ENCODE data around the gene CDK17. TPM values are rescaled to one million over a fixed set of nuclear protein-coding genes. Genes with fewer than 3 reads are reported as not detected.
"Not testable (repeated sequence)": the region's sequence is repeated elsewhere in the genome, so short reads cannot be mapped to it uniquely, and the experiment has no call there.

CDK17 gene
- total RNA-seq, 1 donor from 2014 or later: 57.4 TPM

- not testable (repeated sequence) for DNase-seq (ENCODE audit: low read depth)
Measured at GRCh38 chr12:96393229-96393628, 7.0 kb downstream of the CDK17 start.

- DNase-seq (ENCODE audit: low read depth): no peak
Measured at GRCh38 chr12:96392397-96392796, 7.8 kb downstream of the CDK17 start.

DNA sequence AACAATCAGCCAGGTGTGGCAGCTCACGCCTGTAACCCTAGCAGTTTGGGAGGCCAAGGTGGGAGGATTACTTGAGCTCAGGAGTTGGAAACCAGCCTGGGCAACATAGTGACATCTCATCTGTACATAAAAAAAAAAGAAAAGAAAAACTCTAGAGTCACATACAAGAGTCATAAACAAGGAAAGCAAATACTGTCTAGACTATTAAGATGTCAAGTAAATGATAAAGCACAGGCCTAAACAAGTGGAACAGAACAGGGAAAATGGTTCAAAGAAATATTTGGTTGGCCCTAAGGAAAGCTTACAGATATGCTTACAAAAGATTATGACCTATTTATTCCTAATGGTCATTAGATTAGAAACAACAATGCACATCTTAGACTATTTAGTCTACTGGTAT is 12.3 kb downstream of the CDK17 start:
- no peak for DNase-seq (ENCODE audit: low read depth)

DNA sequence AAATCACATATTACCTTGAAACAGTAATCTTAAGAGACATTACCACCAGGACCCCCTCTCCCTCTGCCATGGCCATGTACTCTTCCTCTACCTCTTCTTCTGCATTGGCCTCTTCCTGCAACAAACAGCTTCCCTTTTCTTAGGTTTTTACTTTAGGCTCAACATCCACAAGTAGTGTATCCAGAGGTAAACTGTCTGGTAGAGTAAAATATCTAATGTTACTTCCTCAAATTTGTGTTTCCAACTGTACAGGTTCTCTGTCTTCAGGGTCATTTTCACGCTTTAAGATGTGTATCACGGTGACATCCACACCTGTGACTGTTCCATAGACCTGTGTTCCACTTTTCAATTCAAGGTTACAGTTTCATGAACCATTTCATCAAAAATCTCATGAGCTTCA is 13.4 kb downstream of the CDK17 start:
- no peak for DNase-seq (ENCODE audit: low read depth)

- no peak for DNase-seq (ENCODE audit: low read depth)
Measured at GRCh38 chr12:96383991-96384390, 16.2 kb downstream of the CDK17 start.

DNA sequence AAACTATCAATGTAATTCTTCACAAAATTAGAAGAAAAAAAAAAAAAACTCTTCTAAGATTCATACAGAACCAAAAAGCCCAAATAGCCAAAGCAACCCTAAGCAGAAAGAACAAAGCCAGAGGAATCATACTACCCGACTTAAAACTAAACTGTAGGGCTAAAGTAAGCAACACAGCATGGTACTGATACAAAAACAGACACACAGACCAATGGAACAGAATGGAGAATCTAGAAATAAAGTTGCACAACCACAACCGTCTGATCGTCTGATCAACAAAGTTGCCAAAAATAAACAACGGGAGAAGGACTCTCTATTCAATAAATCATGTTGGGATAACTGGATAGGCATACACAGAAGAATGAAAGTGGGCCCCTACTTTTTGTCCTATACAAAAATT is 16.9 kb downstream of the CDK17 start:
- no peak for DNase-seq (ENCODE audit: low read depth)

DNA sequence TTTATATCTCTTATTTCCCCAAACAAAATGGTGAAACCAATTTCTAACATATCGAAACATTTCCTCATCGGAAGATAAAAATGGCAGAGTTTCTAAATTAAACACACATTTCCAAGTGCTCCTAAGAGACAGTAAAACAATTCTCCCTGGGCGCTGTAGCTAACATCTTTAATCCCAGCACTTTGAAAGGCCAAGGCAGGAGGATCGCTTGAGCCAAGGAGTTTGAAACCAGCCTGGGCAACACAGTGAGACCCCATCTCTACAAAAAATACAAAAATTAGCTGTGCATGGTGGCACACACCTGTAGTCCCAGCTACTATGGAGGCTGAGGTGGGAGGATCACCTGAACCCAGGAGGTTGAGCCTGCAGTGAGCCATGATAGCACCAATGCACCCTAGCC is 20.5 kb downstream of the CDK17 start:
- not testable (repeated sequence) for DNase-seq (ENCODE audit: low read depth)

DNA sequence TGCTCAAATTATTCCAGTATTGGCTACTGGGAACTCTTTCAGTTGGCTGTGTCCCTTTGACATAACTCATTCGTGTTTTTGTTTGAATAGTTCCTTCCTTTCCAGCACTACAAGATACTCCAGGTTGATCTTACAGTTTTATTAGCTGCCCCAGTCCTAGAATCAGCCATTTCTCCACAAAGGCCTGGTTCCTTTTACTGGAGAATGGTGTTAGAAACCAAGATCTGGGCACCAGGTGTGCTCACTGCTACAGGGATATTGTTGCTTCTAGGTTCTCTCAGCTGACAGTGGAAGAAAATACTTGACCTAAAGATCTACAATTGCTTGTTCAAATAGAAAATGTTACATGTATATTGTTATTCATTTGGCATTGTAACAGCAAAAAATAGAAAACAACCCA is 21.9 kb downstream of the CDK17 start:
- DNase-seq (ENCODE audit: low read depth): no peak

DNA sequence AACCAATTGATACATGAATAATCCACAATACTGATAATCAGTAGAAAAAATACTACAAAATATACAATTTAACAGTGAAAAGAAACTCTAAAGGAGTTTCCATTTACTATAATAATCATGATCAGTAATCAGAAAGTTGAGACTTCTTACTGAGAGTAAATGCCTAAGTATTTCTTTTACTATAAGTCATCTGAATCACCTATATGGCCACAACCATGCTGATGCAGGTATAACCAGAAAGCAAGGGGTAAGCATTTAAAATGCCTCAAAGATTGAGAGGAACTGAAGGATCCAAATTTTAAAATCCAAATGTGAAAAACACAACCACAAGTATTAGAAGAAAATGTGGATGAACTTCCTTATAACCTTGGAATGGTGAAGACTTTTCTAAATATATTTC is 23.4 kb downstream of the CDK17 start:
- DNase-seq (ENCODE audit: low read depth): no peak

DNA sequence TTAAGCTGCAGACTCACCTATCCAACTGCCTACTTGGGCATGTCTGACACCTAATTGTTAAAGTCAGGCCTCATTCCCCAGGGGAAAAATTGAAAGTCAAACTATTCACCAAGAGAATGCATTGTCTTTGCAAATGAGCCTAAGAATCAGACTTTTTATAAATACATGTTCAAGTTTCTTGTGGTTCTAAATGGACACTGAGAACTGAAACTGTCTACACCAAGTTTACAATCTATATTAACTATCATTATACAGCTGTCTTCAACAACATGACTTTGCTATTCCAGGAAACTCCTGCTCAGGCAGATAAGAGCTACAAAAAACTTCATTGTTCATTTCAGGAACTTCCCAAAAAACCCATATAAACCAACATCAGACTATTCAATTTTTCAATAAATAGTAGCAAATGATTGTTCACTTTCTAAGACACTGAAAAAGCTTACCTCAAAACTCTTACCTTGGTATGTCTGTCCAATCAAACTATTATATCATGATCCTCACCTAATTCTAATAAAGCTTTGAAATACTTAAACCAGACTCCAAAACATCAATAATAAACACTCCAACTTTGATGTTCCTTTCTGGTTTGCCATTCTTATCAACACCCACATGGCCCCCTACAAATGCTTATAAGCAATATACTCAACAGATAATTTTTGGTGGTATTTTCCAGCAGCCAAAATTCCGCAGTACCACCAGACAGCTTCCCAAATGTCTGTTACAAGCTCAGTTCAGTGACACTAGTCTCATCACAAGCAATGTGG is 24.2 kb downstream of the CDK17 start:
- no peak for DNase-seq (ENCODE audit: low read depth)

DNA sequence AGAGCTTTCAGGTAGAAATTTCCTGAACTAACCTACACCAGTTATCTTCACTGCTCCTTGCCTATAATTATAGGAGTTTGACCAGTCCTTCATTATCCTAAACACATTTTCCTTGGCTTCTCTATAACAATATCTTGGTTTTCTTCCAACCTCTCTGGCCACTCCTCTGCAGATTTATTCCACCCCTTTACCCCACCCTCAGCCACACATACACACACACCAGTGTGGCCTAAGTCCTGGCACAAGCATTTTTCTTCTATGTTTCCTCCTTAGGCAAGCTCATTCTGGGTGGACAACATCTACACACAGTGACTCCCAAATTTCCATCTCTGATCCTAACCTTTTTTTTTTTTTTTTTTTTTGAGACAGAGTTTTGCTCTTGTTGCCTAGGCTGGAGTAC is 25.1 kb downstream of the CDK17 start:
- DNase-seq (ENCODE audit: low read depth): no peak

GRCh38 chr12:96371790-96372699 is 28.2 kb downstream of the CDK17 start:
- no peak for DNase-seq (ENCODE audit: low read depth)

GRCh38 chr12:96371138-96371789 is 29.0 kb downstream of the CDK17 start:
- no peak for DNase-seq (ENCODE audit: low read depth)

- DNase-seq (ENCODE audit: low read depth): no peak
Measured at GRCh38 chr12:96368687-96369086, 31.6 kb downstream of the CDK17 start.

DNA sequence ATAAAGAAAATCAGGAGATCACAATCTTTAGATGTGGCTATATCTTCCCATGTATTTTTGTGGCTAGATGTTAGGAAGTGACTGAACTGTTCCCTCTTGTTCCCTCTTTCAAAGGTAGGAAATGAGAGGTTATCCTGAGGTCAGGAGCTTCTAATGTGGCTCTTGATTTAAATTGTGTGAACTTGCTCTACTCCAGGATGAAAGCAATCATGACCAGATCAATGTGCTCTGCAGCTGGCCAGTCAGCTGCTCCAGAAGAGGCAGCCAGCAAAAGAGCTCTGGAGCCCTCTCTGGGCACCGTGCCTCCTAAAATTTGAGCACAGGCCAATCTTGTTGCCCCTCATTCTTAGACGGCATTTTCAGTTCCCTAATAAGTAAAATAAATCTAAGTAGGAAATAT is 32.0 kb downstream of the CDK17 start:
- DNase-seq (ENCODE audit: low read depth): no peak

GRCh38 chr12:96366381-96366654 is 33.9 kb downstream of the CDK17 start:
- DNase-seq (ENCODE audit: low read depth): no peak

DNA sequence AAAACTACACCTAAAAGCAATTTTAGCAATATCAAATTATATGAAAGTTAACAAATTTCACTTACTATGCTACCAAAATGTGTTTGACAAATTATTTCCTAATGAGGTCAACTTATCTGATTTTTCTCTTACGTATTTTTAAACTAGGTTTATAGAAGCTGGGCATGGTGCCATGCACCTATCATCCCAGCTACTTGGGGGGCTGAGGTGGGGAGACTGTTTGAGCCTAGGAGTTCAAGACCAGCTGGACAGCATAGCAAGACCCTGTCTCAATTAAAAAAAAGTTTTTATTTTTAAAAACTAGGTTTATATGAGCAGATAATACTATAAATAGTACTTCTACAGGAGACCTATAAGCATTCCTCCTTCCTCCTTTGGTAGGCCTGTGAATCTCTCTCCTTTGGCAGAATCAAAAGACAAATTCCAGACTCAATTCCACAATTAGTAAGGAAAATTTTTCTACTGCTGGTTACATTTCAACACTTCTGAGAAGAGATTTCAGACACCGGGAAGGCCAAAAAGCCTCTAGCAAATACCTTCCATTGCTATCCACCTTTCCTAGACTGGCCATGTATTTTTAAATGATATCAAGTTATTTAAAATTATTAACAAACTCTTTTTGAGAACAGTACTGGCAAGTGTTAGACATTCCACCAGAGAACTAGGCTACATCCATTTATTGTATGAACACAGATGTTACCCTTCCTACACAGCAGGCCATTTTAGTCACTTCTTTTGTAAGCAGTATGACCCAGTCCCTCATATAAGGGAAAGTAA is 34.4 kb downstream of the CDK17 start:
- DNase-seq (ENCODE audit: low read depth): no peak

GRCh38 chr12:96364092-96364700 is 36.0 kb downstream of the CDK17 start:
- DNase-seq (ENCODE audit: low read depth): no peak

DNA sequence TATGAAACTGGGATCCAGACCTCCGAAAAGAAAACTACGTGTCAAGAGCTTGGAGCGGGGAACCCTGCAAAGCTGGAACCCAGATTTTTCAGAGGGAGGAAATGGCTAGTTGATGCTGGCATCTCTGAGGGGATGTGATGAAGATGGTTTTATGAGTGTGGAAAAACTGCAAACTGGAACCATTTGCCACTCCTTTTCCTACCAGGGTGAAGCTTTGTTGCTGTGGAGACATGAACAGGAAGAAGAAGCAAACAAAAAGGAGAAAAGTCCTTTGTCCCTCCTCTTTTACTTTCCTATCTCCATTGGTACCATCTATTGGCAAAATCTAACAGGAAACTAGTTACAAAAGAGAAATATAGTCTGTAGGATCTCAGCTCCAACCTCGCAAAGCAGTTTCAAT is 39.2 kb downstream of the CDK17 start:
- DNase-seq (ENCODE audit: low read depth): no peak

DNA sequence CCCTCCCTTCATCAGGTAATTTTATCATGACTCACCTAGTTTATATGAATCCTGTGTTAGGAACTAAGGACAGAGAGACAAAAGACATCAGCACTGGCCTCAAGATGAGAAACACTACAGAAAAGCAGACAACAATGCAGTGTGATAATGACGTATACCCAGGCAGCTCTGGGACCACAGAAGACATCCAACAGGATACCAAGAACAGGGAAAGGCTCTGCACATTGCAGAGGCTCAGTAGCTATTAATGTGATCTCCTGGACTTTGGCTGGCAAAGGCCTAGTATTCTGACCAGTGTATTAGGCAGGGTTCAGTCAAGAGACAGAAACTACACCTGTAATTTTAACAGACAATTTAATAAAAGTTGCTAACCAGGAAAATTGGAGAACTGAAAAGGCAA is 39.7 kb downstream of the CDK17 start:
- no peak for DNase-seq (ENCODE audit: low read depth)

DNA sequence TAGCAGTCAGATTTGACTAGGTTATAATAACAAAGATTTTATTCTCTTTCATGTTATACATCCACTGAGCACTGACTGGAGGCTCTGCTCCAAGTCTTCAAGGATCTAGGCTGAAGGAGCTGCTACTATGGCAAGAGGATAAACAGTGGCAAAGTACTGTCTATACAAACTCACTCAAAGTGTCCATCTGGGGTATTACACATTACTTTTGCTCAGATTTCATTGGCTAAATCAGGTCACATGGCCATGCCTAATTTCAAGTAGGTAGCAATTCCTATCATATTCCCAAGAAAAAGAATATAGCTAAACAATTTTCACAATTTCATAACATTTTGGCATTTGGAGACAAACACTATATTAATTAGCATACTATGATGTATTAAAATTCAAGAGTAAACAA is 40.9 kb downstream of the CDK17 start:
- DNase-seq (ENCODE audit: low read depth): no peak

DNA sequence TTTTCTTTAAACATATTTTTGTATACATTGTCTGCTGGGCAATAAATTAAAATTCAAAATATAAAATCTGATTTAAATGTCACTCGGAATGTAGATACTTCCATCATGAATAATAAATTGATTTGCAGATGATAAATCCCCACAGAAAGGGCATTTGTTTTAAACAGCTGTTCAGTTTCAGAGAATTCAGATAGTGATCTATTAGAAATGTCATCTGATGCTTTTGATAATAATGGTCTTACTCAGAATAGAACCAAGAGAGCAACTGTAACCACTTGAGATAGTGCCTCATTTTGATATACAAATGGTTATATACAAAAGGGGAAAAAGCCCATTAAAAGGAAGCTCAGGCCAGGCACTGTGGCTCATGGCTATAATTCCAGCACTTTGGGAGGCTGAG is 43.4 kb downstream of the CDK17 start:
- no peak for DNase-seq (ENCODE audit: low read depth)

Data from renal cortical epithelial cell (primary cell).